SK-N-SH treated with all-trans-retinoic acid at 6 μM for 48 hours (cell line): ENCODE data around the gene CAMKMT.

Source experiments
- ATAC-seq: fragments of 200-7000 bp; cut with Tn5 transposase; 3 replicates; pipeline ENCODE4 v1.9.1; 2020; ENCODE audit warnings: mild to moderate bottlenecking, moderate library complexity
- ARNTL ChIP-seq: fragments of 450-650 bp; formaldehyde crosslinking; IDR thresholded peaks from 2 replicates; pipeline ENCODE4 v1.5.0; 2020; ENCODE audit warnings: low read depth, mild to moderate bottlenecking, moderate library complexity, borderline replicate concordance
- BACH2 ChIP-seq: fragments of 250-450 bp; sonication (Bioruptor Pico); IDR thresholded peaks from 2 replicates; pipeline ENCODE4 v1.9.0; 2021; ENCODE audit warnings: mild to moderate bottlenecking, borderline replicate concordance
- CSRNP3 ChIP-seq: fragments of 250-450 bp; sonication (Bioruptor Pico); IDR thresholded peaks from 2 replicates; pipeline ENCODE4 v1.5.1; 2021; ENCODE audit warnings: mild to moderate bottlenecking, moderate library complexity
- ESRRG ChIP-seq: fragments of 250-450 bp; sonication (Bioruptor Pico); IDR thresholded peaks from 2 replicates; pipeline ENCODE4 v1.6.1; 2021; ENCODE audit warnings: mild to moderate bottlenecking
- GLIS3 ChIP-seq: fragments of 250-450 bp; sonication (Bioruptor Pico); IDR thresholded peaks from 2 replicates; pipeline ENCODE4 v1.5.0; 2020; ENCODE audit warnings: mild to moderate bottlenecking, moderate library complexity
- ISL1 ChIP-seq: fragments of 250-450 bp; sonication (Bioruptor Pico); IDR thresholded peaks from 2 replicates; pipeline ENCODE4 v2.1.2; 2022; ENCODE audit warnings: mild to moderate bottlenecking, moderate library complexity
- OSR1 ChIP-seq: fragments of 250-450 bp; sonication (Bioruptor Pico); IDR thresholded peaks from 2 replicates; pipeline ENCODE4 v1.8.0; 2022; ENCODE audit warnings: moderate library complexity, mild to moderate bottlenecking, inconsistent platforms
- PATZ1 ChIP-seq: fragments of 250-450 bp; sonication (Bioruptor Pico); IDR thresholded peaks from 2 replicates; pipeline ENCODE4 v1.8.0; 2020; ENCODE audit warnings: mild to moderate bottlenecking, moderate library complexity, borderline replicate concordance
- POU6F1 ChIP-seq: fragments of 250-450 bp; sonication (Bioruptor Pico); IDR thresholded peaks from 2 replicates; pipeline ENCODE4 v1.8.0; 2021; ENCODE audit warnings: low read depth, mild to moderate bottlenecking, moderate library complexity, borderline replicate concordance
- PPARA ChIP-seq: fragments of 250-450 bp; sonication (Bioruptor Pico); IDR thresholded peaks from 2 replicates; pipeline ENCODE4 v1.5.0; 2020; ENCODE audit warnings: mild to moderate bottlenecking, borderline replicate concordance
- RARB ChIP-seq: fragments of 250-450 bp; sonication (Bioruptor Pico); IDR thresholded peaks from 2 replicates; pipeline ENCODE4 v1.8.0; 2021; ENCODE audit warnings: mild to moderate bottlenecking, moderate library complexity
- SNAI2 ChIP-seq: fragments of 250-450 bp; sonication (Bioruptor Pico); IDR thresholded peaks from 2 replicates; pipeline ENCODE4 v1.5.0; 2020; ENCODE audit warnings: mild to moderate bottlenecking, moderate library complexity
- TCF4 ChIP-seq: fragments of 250-450 bp; sonication (Bioruptor Pico); IDR thresholded peaks from 2 replicates; pipeline ENCODE4 v1.8.0; 2021; ENCODE audit warnings: mild to moderate bottlenecking, moderate library complexity, borderline replicate concordance
- TOX ChIP-seq: fragments of 250-450 bp; sonication (Bioruptor Pico); IDR thresholded peaks from 2 replicates; pipeline ENCODE4 v1.8.0; 2021; ENCODE audit warnings: mild to moderate bottlenecking, moderate library complexity, borderline replicate concordance
- TSHZ2 ChIP-seq: fragments of 250-450 bp; sonication (Bioruptor Pico); IDR thresholded peaks from 2 replicates; pipeline ENCODE4 v1.5.0; 2020; ENCODE audit warnings: mild to moderate bottlenecking, moderate library complexity
- ZC3H10 ChIP-seq: fragments of 250-450 bp; sonication (Bioruptor Pico); IDR thresholded peaks from 2 replicates; pipeline ENCODE4 v1.5.1; 2021; ENCODE audit warnings: mild to moderate bottlenecking, moderate library complexity
- ZFP3 ChIP-seq: fragments of 250-450 bp; sonication (Bioruptor Pico); IDR thresholded peaks from 2 replicates; pipeline ENCODE4 v1.5.0; 2020; ENCODE audit warnings: mild to moderate bottlenecking, moderate library complexity
- ZNF565 ChIP-seq: fragments of 450-650 bp; formaldehyde crosslinking; conservative IDR thresholded peaks from 2 replicates; pipeline ENCODE4 v1.5.0; 2020; ENCODE audit warnings: low read depth, mild to moderate bottlenecking, moderate library complexity
- ZNF70 ChIP-seq: fragments of 450-650 bp; formaldehyde crosslinking; IDR thresholded peaks from 2 replicates; pipeline ENCODE4 v1.5.0; 2020; ENCODE audit warnings: mild to moderate bottlenecking, moderate library complexity
- ZNF8 ChIP-seq: fragments of 450-650 bp; formaldehyde crosslinking; IDR thresholded peaks from 2 replicates; pipeline ENCODE4 v1.5.0; 2020; ENCODE audit warnings: mild to moderate bottlenecking, moderate library complexity

Gene CAMKMT

GRCh38 chr2:44789446-44789845 is 427.7 kb downstream of the CAMKMT start:
- ATAC-seq = no peak

GRCh38 chr2:44789971-44790721 is 428.4 kb downstream of the CAMKMT start:
- ATAC-seq = no peak
- TF ChIP-seq ZFP3 (no peak), ARNTL (CRISPR knock-in tag) (no peak), OSR1 (CRISPR knock-in tag) (no peak), TSHZ2 (CRISPR knock-in tag) (no peak), TCF4 (CRISPR knock-in tag) (no peak), CSRNP3 (CRISPR knock-in tag) (no peak), TOX (no peak), PPARA (no peak), GLIS3 (no peak), RARB (CRISPR knock-in tag) (no peak), POU6F1 (no peak), ESRRG (no peak), SNAI2 (CRISPR knock-in tag) (no peak), ISL1 (CRISPR knock-in tag) (no peak)

More at GRCh38 chr2:44789446-44789845, 427.7 kb downstream of the CAMKMT start:
- TF ChIP-seq BACH2 (CRISPR knock-in tag) = no peak
- TF ChIP-seq ZC3H10 (CRISPR knock-in tag) = no peak
- TF ChIP-seq GLIS3 = no peak
- TF ChIP-seq ESRRG = no peak
- no peak for TF ChIP-seq PATZ1
- no peak for TF ChIP-seq TSHZ2 (CRISPR knock-in tag)
- TF ChIP-seq CSRNP3 (CRISPR knock-in tag) = no peak
- no peak for TF ChIP-seq ZNF565 (CRISPR knock-in tag)
- TF ChIP-seq OSR1 (CRISPR knock-in tag) = no peak
- no peak for TF ChIP-seq ISL1 (CRISPR knock-in tag)
- no peak for TF ChIP-seq ZNF8 (CRISPR knock-in tag)
- TF ChIP-seq PPARA = no peak
- no peak for TF ChIP-seq ZNF70
